Colonic mucosa (tissue), 4 donors: ENCODE data around the gene BLM. TPM values are rescaled to one million over a fixed set of nuclear protein-coding genes. Genes with fewer than 3 reads are reported as not detected.

Experiments used
- DNase-seq: peaks from one replicate; pipeline ENCODE4 v3.0.0-alpha.2; 2020
- H3K27ac ChIP-seq: fragments of 200-600 bp; one replicate; pipeline ENCODE4 v1.8.0; 2021
- H3K27me3 ChIP-seq: fragments of 200-600 bp; one replicate; pipeline ENCODE4 v1.8.0; 2021
- H3K36me3 ChIP-seq: fragments of 200-600 bp; one replicate; pipeline ENCODE4 v1.8.0; 2021
- H3K4me1 ChIP-seq: fragments of 200-600 bp; one replicate; pipeline ENCODE4 v1.8.0; 2021; ENCODE audit warnings: mild to moderate bottlenecking
- H3K4me3 ChIP-seq: fragments of 200-600 bp; one replicate; pipeline ENCODE4 v1.8.0; 2021
- H3K9ac ChIP-seq, 2 donors: one replicate each; pipeline ENCODE4 v1.7.0; 2013; ENCODE audit warnings: control low read depth in 2 of 2, low read depth in 2 of 2, low read length in 2 of 2
- H3K9me3 ChIP-seq: fragments of 200-600 bp; one replicate; pipeline ENCODE4 v1.8.0; 2021
- CTCF ChIP-seq: fragments of 200-600 bp; IDR thresholded peaks from one replicate; pipeline ENCODE4 v1.8.0; 2022; ENCODE audit warnings: antibody characterized with exemption, mild to moderate bottlenecking
- intact Hi-C: fragments of 100-400 bp; cut with DNase I; formaldehyde crosslinking; loops from one replicate; pipeline ENCODE4 v1.14.1; 2022
- total RNA-seq, 2 donors: library from RNA; stranded (reverse); fragmentation: NEBNext Ultra II Directional in 1 of 2; extraction: Animal tissue kit (Norgen Biotek cat#: 25700) in 1 of 2; gene quantifications; one replicate each; pipeline ENCODE4 v1.2.1, GENCODE V29; 2021
- donor health status: healthy.
- donor health status: DM: no; HTN: no; CAD: no.
- donor health status: DM: no; HTN: no; CAD: no.

The BLM gene
- total RNA-seq, 2 donors from 2014 or later, result 3.3 to 16.7 TPM

- Histone ChIP-seq H3K9me3 (no peaks in the 10 kb centered on the region), H3K27ac (no peak overlapping the region), H3K4me3 (no peak overlapping the region), H3K4me1 (no peaks in the 10 kb centered on the region), H3K9ac (no peak overlapping the region), H3K36me3 (no peaks in the 10 kb centered on the region), H3K27me3 (no peaks in the 10 kb centered on the region)
- intact Hi-C loops, result no loop called here
- no peak for DNase-seq
- TF ChIP-seq CTCF, result no peak
These were observed 39.0 kb upstream of the BLM start for GRCh38 chr15:90677807-90678790.

GRCh38 chr15:90679959-90680358 is 37.2 kb upstream of the BLM start:
- no peak for DNase-seq
- Histone ChIP-seq H3K36me3 (no peaks in the 10 kb centered on the region), H3K27me3 (no peaks in the 10 kb centered on the region), H3K9ac (no peak overlapping the region), H3K27ac (no peak overlapping the region), H3K4me1 (no peaks in the 10 kb centered on the region), H3K9me3 (no peaks in the 10 kb centered on the region), H3K4me3 (no peak overlapping the region)
- TF ChIP-seq CTCF, result no peak
- intact Hi-C loops, result no loop called here

GRCh38 chr15:90680371-90680935 is 36.7 kb upstream of the BLM start:
- no peak for TF ChIP-seq CTCF
- H3K4me1 ChIP-seq, result no peaks in the 10 kb centered on the region
- no peak overlapping the region for H3K9ac ChIP-seq
- no peaks in the 10 kb centered on the region for H3K36me3 ChIP-seq
- DNase-seq, result no peak
- intact Hi-C loops, result no loop called here
- no peak overlapping the region for H3K4me3 ChIP-seq
- H3K27ac ChIP-seq, result no peak overlapping the region
- no peaks in the 10 kb centered on the region for H3K9me3 ChIP-seq
- H3K27me3 ChIP-seq, result no peaks in the 10 kb centered on the region

- intact Hi-C loops, result no loop called here
- Histone ChIP-seq H3K9ac (no peak overlapping the region), H3K9me3 (no peaks in the 10 kb centered on the region), H3K27ac (peak overlapping the region; percentile 4), H3K27me3 (no peaks in the 10 kb centered on the region), H3K4me3 (no peak overlapping the region), H3K4me1 (no peaks in the 10 kb centered on the region), H3K36me3 (no peaks in the 10 kb centered on the region)
- TF ChIP-seq CTCF, result no peak
- no peak for DNase-seq
These were observed 36.1 kb upstream of the BLM start for GRCh38 chr15:90681056-90681455.

GRCh38 chr15:90681480-90681879 is 35.7 kb upstream of the BLM start:
- H3K27me3 ChIP-seq, result no peaks in the 10 kb centered on the region
- no peaks in the 10 kb centered on the region for H3K36me3 ChIP-seq
- intact Hi-C loops, result no loop called here
- H3K9me3 ChIP-seq, result no peaks in the 10 kb centered on the region
- TF ChIP-seq CTCF, result no peak
- H3K4me3 ChIP-seq, result no peak overlapping the region
- no peak for DNase-seq
- H3K4me1 ChIP-seq, result no peaks in the 10 kb centered on the region
- no peak overlapping the region for H3K9ac ChIP-seq
- peak overlapping the region; percentile 4 for H3K27ac ChIP-seq
